ENCODE measurements around the gene SLC8A2. TPM values are rescaled to one million over a fixed set of nuclear protein-coding genes. Genes with fewer than 3 reads are reported as not detected.
A peak's percentile ranks its signal among the peaks of the same experiment; 100 is the strongest.

The SLC8A2 gene
- total and polyA plus RNA-seq, 10 of the 15 experiments (the other 5 are each of a cell fraction or from before 2014, with no cell fraction given) = not detected

DNA sequence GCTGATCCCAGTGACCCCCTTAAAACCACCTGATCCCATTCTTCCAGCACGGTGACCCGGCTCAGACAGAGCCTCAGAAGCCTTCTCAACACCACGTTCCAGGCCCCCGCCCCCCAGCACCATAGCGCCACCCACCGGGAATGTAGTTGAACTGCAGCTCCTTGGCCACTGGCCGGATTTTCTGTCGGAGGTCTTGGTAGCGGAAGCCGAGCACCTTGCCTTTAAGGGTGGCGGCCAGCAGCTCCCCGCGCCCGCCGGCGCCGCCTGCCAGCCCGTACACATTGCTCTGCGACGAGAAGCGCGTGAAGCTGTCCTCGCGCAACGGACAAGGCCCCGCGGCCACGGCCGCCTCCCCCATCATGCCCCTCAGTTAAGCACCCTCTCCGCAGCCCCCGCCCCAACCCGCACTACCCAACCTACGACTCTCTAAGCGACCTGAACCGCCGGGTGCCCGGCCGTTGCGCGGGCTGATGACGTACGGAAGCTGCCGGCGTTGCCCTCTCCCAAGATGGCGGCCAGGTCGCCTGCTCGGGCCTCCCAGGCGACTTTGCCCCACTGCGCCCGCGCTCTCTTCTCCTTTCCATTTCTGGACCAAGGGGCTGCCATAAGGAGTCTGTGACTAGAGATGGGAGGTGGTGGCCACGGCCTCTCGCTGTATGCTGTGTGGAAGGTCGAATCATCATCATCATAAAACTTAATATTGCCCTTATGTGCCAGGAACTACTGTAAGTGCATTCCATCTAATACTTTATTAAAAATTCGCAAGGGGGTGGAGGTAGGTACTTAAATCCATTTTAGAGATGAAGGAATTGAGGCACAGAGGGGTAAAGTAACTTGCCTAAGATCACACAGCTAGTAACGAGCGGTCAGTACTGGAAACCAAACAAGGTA lies 12.4 kb upstream of the SLC8A2 start, which contains the start of gene KPTN (continued):
- TF ChIP-seq SMAD5 (IDR thresholded peaks at IDR 0.05; ENCODE audit: low read depth) = peak; percentile 58; the same call in 1 of the 2 replicates
- no peak for TF ChIP-seq CBX3 (IDR thresholded peaks at IDR 0.05; ENCODE audit: borderline replicate concordance, low read depth)
- peak; percentile 63 for TF ChIP-seq RUNX3 (IDR thresholded peaks at IDR 0.05; ENCODE audit: low read length)
- TF ChIP-seq, protein P1, sequence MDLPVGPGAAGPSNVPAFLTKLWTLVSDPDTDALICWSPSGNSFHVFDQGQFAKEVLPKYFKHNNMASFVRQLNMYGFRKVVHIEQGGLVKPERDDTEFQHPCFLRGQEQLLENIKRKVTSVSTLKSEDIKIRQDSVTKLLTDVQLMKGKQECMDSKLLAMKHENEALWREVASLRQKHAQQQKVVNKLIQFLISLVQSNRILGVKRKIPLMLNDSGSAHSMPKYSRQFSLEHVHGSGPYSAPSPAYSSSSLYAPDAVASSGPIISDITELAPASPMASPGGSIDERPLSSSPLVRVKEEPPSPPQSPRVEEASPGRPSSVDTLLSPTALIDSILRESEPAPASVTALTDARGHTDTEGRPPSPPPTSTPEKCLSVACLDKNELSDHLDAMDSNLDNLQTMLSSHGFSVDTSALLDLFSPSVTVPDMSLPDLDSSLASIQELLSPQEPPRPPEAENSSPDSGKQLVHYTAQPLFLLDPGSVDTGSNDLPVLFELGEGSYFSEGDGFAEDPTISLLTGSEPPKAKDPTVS (IDR thresholded peaks at IDR 0.05; ENCODE audit: low read depth, low read length) = no peak
- TF ChIP-seq ASH2L (IDR thresholded peaks at IDR 0.05; ENCODE audit: borderline replicate concordance, low read depth) = peak; percentile 82; the same call in 1 of the 2 replicates
- peak; percentile 87 to 99 (median 97) for TF ChIP-seq CTCF (IDR thresholded peaks at IDR 0.05 in 2 of 3, conservative IDR thresholded peaks at IDR 0.05 in 1 of 3; ENCODE audit: control insufficient read depth in 2 of 3, extremely low read depth in 1 of 3, insufficient read depth in 1 of 3, low read depth in 3 of 3, low read length in 3 of 3)
- peak; percentile 49; the same call in 1 of the 2 replicates for TF ChIP-seq SMC3 (IDR thresholded peaks at IDR 0.05; ENCODE audit: borderline replicate concordance, low read length)
- TF ChIP-seq, protein P2, sequence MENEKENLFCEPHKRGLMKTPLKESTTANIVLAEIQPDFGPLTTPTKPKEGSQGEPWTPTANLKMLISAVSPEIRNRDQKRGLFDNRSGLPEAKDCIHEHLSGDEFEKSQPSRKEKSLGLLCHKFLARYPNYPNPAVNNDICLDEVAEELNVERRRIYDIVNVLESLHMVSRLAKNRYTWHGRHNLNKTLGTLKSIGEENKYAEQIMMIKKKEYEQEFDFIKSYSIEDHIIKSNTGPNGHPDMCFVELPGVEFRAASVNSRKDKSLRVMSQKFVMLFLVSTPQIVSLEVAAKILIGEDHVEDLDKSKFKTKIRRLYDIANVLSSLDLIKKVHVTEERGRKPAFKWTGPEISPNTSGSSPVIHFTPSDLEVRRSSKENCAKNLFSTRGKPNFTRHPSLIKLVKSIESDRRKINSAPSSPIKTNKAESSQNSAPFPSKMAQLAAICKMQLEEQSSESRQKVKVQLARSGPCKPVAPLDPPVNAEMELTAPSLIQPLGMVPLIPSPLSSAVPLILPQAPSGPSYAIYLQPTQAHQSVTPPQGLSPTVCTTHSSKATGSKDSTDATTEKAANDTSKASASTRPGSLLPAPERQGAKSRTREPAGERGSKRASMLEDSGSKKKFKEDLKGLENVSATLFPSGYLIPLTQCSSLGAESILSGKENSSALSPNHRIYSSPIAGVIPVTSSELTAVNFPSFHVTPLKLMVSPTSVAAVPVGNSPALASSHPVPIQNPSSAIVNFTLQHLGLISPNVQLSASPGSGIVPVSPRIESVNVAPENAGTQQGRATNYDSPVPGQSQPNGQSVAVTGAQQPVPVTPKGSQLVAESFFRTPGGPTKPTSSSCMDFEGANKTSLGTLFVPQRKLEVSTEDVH (IDR thresholded peaks at IDR 0.05; ENCODE audit: low read depth, partially characterized antibody) = no peak
- TF ChIP-seq YBX1 (IDR thresholded peaks at IDR 0.05) = no peak
- TF ChIP-seq PAX5 (IDR thresholded peaks at IDR 0.05; ENCODE audit: borderline replicate concordance, low read depth, low read length) = 0 out of 2 replicates have a peak, but pooled peaks have one; percentile 14
- TF ChIP-seq CEBPB (IDR thresholded peaks at IDR 0.05; ENCODE audit: borderline replicate concordance in 1 of 2, low read depth in 2 of 2, low read length in 2 of 2) = peak in 1 of 2 experiments; percentile 15; a peak in 1 of 4 replicates
- no peak for TF ChIP-seq BRCA1 (IDR thresholded peaks at IDR 0.05; ENCODE audit: low read depth, low read length)
- TF ChIP-seq ZNF207 (IDR thresholded peaks at IDR 0.05; ENCODE audit: borderline replicate concordance) = peak; percentile 69; the same call in 1 of the 2 replicates
- TF ChIP-seq USF1 (IDR thresholded peaks at IDR 0.05; ENCODE audit: borderline replicate concordance, extremely low read length, insufficient read depth, low read depth, low read length) = no peak
- no peak for TF ChIP-seq EP300 (IDR thresholded peaks at IDR 0.05; ENCODE audit: borderline replicate concordance in 1 of 2, control insufficient read depth in 1 of 2, low read depth in 2 of 2, low read length in 2 of 2)
- TF ChIP-seq MYC (IDR thresholded peaks at IDR 0.05; ENCODE audit: insufficient read depth, insufficient read length, insufficient replicate concordance, low read length, severe bottlenecking) = no peak
- TF ChIP-seq IKZF2 (IDR thresholded peaks at IDR 0.05) = peak in 1 of 2 experiments; percentile 40; a peak in 1 of 4 replicates
- peak; percentile 100 for TF ChIP-seq SMARCA5 (IDR thresholded peaks at IDR 0.05)
- TF ChIP-seq PAX8 (IDR thresholded peaks at IDR 0.05) = no peak
